ENCODE measurements around the gene CD82.

- no peak for TF ChIP-seq CTCF (IDR thresholded peaks at IDR 0.05)
- TF ChIP-seq ZFX (IDR thresholded peaks at IDR 0.05; ENCODE audit: borderline replicate concordance), result no peak
Measured at GRCh38 chr11:44575288-44575672, 9.8 kb downstream of the CD82 start.
